ENCODE measurements around the gene ME3. TPM values are rescaled to one million over a fixed set of nuclear protein-coding genes. Genes with fewer than 3 reads are reported as not detected.
"Not testable (repeated sequence)": the region's sequence is repeated elsewhere in the genome, so short reads cannot be mapped to it uniquely, and the experiment has no call there.

Gene ME3
- total RNA-seq, 1 donor from 2014 or later: 67.7 TPM

DNA sequence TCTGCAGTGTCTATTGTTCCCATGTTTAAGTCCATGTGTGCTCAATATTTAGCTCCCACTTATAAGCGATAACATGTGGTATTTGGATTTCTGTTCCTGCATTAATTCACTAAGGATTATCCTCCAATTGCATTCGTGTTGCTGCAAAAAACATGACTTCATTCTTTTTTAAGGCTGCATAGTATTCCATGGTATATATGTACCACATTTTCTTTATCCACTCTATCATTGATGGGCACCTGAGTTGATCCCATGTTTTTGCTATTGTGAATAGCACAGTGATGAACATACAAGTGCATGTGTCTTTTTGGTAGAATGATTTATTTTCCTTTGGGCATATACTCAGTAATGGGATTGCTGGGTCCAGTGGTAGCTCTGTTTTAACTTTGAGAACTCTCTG lies 109.6 kb downstream of the ME3 start:
- DNase-seq (ENCODE audit: low read depth, low spot score): not testable (repeated sequence)

- DNase-seq (ENCODE audit: low read depth, low spot score): peak; percentile 75
Measured at GRCh38 chr11:86559311-86559945, 113.0 kb downstream of the ME3 start.

DNA sequence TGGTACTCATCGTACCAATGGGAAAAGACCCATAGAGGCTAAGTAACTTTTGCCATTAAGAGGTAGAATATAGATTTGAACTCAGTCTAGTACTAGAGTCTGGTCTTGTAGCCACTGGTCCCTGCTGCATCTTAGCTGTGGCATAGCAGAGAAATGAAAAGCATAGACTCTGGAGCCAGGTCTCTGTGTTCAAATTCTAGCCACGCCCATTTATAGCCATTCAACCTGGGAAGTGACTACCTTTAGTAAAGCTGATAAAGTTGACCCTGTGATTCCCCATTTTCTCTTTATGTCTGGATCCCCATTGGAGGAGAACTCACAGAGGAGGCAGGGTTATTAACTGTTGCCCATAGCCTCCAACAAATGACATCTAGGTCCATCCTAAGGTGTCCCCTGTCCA lies 113.6 kb downstream of the ME3 start:
- no peak for DNase-seq (ENCODE audit: low read depth, low spot score)

- no peak for DNase-seq (ENCODE audit: low read depth, low spot score)
Measured at GRCh38 chr11:86558207-86558606, 114.2 kb downstream of the ME3 start.

GRCh38 chr11:86555866-86556265 lies 116.5 kb downstream of the ME3 start:
- DNase-seq (ENCODE audit: low read depth, low spot score): no peak

GRCh38 chr11:86555401-86555800 lies 117.0 kb downstream of the ME3 start:
- DNase-seq (ENCODE audit: low read depth, low spot score): no peak

DNA sequence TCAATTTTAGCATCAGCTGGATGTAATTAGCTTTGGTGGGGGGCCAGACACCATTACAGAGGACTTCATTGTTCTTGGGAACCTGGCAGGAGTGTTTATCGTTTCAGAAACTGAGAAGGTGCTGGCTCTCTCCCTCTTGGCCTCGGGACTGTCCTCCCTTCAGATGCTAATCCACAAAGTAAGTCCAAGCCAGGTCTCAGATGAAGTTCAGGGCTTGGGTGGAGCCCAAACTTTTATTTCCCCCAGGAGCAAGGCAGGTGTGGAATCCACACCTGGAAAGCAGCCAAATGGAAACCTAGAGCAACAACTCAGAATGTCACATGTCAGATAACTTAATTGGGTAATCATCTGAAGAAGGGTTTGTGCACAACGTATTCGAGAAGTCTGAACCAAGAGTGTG lies 119.2 kb downstream of the ME3 start:
- no peak for DNase-seq (ENCODE audit: low read depth, low spot score)

DNA sequence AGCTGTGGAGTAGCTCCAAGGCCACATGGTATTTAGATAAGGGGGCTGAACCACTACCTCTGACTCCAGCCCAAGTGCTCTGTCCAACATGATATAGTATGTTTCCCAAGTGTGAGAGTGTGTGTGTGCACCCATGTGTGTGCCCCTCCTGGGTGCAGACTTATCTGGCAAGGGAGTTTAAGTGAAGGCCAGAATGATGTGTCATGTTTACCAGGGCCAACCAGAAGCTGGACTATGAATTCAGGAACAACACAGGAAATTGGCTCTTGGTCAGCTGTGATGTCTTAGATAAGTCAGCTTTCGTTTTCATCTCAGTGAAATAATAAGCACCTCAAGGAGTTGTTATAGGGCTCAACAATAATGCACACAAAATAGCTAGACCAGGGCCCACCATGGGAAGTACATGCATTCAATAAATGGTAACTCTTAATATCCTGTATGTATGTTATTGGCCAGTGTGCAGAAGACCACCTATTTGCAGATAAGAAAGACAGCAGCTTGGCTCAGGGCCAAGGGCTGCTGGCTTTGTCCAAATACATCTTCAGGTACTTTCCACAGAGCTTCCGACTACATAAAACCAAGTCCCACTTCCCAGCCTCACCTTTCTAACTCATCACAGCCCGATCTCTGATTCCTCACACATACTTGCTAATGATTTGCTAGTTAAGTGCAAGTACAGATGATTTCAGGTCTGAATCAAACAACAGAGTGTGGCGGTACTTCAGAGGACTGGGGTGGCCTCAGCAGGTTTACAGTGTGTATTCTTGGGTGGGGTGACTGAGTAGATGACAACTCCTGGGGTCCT lies 120.9 kb downstream of the ME3 start:
- peak; percentile 93 for DNase-seq (ENCODE audit: low read depth, low spot score)

- DNase-seq (ENCODE audit: low read depth, low spot score): no peak
Measured at GRCh38 chr11:86550757-86551156, 121.7 kb downstream of the ME3 start.

GRCh38 chr11:86548271-86548917 lies 124.0 kb downstream of the ME3 start:
- DNase-seq (ENCODE audit: low read depth, low spot score): no peak

- no peak for DNase-seq (ENCODE audit: low read depth, low spot score)
Measured at GRCh38 chr11:86547727-86548126, 124.7 kb downstream of the ME3 start.

DNA sequence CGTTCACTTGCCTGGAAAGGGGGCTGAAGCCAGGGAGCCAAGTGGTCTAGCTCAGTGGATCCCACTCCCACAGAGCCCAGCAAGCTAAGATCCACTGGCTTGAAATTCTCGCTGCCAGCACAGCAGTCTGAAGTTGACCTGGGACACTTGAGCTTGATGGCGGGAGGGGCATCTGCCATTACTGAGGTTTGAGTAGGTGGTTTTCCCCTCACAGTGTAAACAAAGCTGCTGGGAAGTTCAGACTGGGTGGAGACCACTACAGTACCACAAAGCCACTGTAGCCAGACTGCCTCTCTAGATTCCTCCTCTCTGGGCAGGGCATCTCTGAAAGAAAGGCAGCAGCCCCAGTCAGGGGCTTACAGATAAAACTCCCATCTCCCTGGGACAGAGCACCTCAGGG lies 131.1 kb downstream of the ME3 start:
- not testable (repeated sequence) for DNase-seq (ENCODE audit: low read depth, low spot score)

DNA sequence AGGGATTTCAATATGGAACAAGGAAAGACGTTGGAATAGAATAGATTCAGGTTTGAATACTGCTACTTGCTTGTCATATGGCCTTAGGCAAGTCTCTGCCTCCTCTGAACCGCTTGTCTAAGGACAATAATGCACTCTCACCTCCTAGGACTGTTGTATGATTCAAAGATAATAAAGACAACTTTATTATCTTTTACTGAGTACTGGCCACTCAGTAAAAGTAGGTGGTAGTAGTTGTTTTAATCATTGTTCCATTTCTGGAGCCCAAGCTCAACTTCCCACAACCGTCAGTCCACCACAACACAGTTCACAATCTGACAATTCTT lies 134.2 kb downstream of the ME3 start:
- DNase-seq (ENCODE audit: low read depth, low spot score): no peak

DNA sequence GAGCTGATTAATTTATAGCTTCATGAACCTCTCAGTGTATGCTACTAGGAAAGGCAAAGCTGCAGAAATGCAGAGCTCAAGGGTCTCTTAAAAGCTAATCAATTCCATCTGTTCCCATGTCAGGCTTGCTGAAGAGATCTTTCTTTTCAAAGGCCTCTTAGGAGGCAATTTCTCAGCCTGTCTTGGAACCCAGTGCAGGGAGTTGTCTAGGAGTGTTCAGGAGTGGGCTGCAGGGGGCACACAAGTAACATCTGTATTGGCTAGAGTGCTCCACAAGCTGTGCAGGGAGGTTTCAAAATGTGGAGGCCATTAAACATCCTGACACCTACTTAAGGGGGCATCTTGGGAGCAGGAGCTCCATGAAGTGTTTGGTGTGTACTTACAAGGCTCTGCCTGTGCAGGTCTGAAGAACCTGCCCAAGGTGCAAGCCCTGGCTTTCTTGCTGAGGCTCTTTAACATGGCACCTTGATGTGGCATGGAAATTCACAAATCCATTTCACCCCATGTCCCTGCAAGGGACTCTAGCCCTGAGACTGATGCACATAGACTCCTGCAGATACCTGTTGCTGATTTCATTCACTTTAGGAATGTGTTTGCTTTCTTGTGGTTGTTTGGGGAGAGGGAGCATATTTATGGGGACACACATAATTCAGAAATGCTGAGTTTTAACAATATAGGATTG lies 134.7 kb downstream of the ME3 start:
- DNase-seq (ENCODE audit: low read depth, low spot score): no peak

DNA sequence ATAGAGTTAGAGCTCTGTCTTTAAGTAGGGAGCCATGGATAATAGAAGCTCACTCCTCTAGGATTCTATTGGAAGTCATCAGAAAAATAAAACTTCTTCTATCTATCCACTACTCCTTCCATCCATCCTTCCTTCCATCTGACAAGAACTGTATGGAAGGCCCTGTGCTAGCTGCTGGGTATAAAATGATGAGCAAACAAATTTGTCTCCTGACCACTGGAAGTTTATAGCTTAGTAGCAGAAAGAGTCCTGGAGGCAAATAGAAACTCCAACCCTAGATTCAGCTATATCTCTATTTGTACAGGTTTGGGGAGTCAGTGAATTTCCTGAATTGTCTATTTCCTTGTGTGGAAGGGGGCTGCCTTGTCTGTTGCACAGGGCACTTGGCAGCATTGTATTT lies 136.6 kb downstream of the ME3 start:
- DNase-seq (ENCODE audit: low read depth, low spot score): no peak

- DNase-seq (ENCODE audit: low read depth, low spot score): peak; percentile 63
Measured at GRCh38 chr11:86524620-86525352, 147.6 kb downstream of the ME3 start.

- DNase-seq (ENCODE audit: low read depth, low spot score): peak; percentile 94
Measured at GRCh38 chr11:86523738-86524619, 148.4 kb downstream of the ME3 start.

- DNase-seq (ENCODE audit: low read depth, low spot score): not testable (repeated sequence)
Measured at GRCh38 chr11:86522512-86522911, 149.9 kb downstream of the ME3 start.

DNA sequence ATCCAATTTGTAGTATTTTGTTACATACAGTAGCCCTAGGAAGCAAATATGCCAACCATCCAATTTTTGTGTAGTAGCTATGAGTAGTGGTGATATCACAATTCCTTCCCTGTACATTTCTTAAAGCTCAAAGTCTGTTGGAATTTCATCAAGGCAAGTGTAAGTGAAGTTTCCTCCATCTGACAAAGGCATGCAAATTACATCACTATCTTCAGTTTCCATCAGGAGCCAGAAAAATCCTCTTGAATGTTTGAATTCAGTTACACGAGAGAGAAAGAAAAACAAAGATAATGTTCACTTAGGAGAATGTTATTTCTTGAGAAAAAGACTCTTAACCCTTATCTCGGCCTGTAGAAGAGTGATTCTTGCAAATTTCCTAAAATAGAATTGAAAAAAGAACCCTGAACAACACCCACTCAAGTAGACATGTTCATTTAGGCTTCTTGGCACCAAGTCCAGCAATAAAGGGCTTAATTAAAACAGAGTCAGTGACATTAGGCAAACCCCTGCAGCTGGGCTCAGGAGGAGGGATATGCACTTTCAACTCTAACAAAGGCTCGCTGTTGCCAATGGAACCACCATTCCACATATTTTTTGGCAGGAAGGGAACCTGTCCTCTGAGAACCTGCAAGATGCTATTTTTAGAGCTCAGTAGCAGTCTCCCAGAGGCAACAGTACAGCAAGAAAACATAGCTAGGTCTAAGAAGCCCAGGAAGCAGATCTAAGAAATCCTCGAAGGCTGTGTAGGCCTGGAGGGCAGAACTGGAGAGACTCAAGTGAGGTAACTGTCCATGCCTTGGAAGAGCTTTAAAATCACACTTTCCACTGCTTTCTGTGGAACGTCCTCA lies 153.1 kb downstream of the ME3 start:
- DNase-seq (ENCODE audit: low read depth, low spot score): peak; percentile 69

Data from pulmonary artery endothelial cell (primary cell).